Mucosa of rectum (tissue), 2 donors: ENCODE data around the gene CORO2A.
A peak's percentile ranks its signal among the peaks of the same experiment; 100 is the strongest.

Source experiments
- H3K27ac ChIP-seq, 2 donors: one replicate each; pipeline ENCODE4 v1.7.0; 2013; ENCODE audit warnings: inconsistent platforms in 2 of 2, low read depth in 2 of 2, low read length in 2 of 2
- H3K27me3 ChIP-seq, 2 donors: one replicate each; pipeline ENCODE4 v1.7.0; 2013; ENCODE audit warnings: low read length in 2 of 2; ENCODE audit not compliant: control insufficient read depth in 2 of 2, insufficient read depth in 2 of 2
- H3K36me3 ChIP-seq, 2 donors: one replicate each; pipeline ENCODE4 v1.7.0; 2013; ENCODE audit warnings: low read length in 2 of 2; ENCODE audit not compliant: control insufficient read depth in 2 of 2, insufficient read depth in 2 of 2
- H3K4me1 ChIP-seq, 2 donors: one replicate each; pipeline ENCODE4 v1.7.0; 2013; ENCODE audit warnings: low read length in 2 of 2, mild to moderate bottlenecking in 1 of 2; ENCODE audit not compliant: control insufficient read depth in 2 of 2, insufficient read depth in 2 of 2
- H3K4me3 ChIP-seq, 2 donors: one replicate each; pipeline ENCODE4 v1.7.0; 2013; ENCODE audit warnings: low read length in 2 of 2
- H3K9ac ChIP-seq, 2 donors: one replicate each; pipeline ENCODE4 v1.7.0; 2013; ENCODE audit warnings: low read length in 2 of 2, low read depth in 1 of 2, mild to moderate bottlenecking in 1 of 2
- H3K9me3 ChIP-seq, 2 donors: one replicate each; pipeline ENCODE4 v1.7.0; 2013; ENCODE audit warnings: low read length in 2 of 2; ENCODE audit not compliant: control insufficient read depth in 2 of 2
- donor health status: healthy.
- donor health status: Normal muscosa, but diverticular disease.

Gene CORO2A

GRCh38 chr9:98159301-98159700 is 33.1 kb downstream of the CORO2A start:
- no peak overlapping the region for H3K9ac ChIP-seq
- no peak overlapping the region for H3K27ac ChIP-seq
- H3K4me1 ChIP-seq = peaks cover 3 to 17% of the 10 kb centered on the region in 2 donors

GRCh38 chr9:98158071-98158831 is 34.2 kb downstream of the CORO2A start:
- Histone ChIP-seq H3K9me3 (no peaks in the 10 kb centered on the region), H3K9ac (no peak overlapping the region), H3K27ac (no peak overlapping the region), H3K4me1 (peaks cover 3 to 9% of the 10 kb centered on the region in 2 donors), H3K27me3 (no peaks in the 10 kb centered on the region), H3K36me3 (peaks cover 4 to 7% of the 10 kb centered on the region in 2 donors), H3K4me3 (no peak overlapping the region)

More at GRCh38 chr9:98159301-98159700, 33.1 kb downstream of the CORO2A start:
- H3K9me3 ChIP-seq = no peaks in the 10 kb centered on the region
- H3K4me3 ChIP-seq = no peak overlapping the region
- H3K27me3 ChIP-seq = no peaks in the 10 kb centered on the region
- peaks cover 4 to 7% of the 10 kb centered on the region in 2 donors for H3K36me3 ChIP-seq

- Histone ChIP-seq H3K9me3 (no peaks in the 10 kb centered on the region), H3K27ac (no peak overlapping the region), H3K27me3 (no peaks in the 10 kb centered on the region), H3K4me3 (no peak overlapping the region), H3K4me1 (peaks cover 3 to 5% of the 10 kb centered on the region in 2 donors), H3K9ac (no peak overlapping the region), H3K36me3 (peaks cover 4 to 7% of the 10 kb centered on the region in 2 donors)
These were observed 35.1 kb downstream of the CORO2A start for GRCh38 chr9:98157372-98157771.

- H3K27me3 ChIP-seq = no peaks in the 10 kb centered on the region
- no peak overlapping the region for H3K4me3 ChIP-seq
- H3K36me3 ChIP-seq = peaks cover 6 to 7% of the 10 kb centered on the region in 2 donors
- H3K9ac ChIP-seq = no peak overlapping the region
- no peak overlapping the region for H3K27ac ChIP-seq
- H3K4me1 ChIP-seq = peaks cover 3 to 5% of the 10 kb centered on the region in 2 donors
- H3K9me3 ChIP-seq = no peaks in the 10 kb centered on the region
These were observed 37.8 kb downstream of the CORO2A start for GRCh38 chr9:98154678-98155077.

GRCh38 chr9:98152526-98152925 is 39.9 kb downstream of the CORO2A start:
- Histone ChIP-seq H3K9ac (no peak overlapping the region), H3K4me1 (no peaks in the 10 kb centered on the region), H3K4me3 (no peak overlapping the region), H3K27ac (no peak overlapping the region), H3K27me3 (no peaks in the 10 kb centered on the region), H3K36me3 (peaks cover 6% of the 10 kb centered on the region in 2 donors), H3K9me3 (no peaks in the 10 kb centered on the region)

- H3K4me1 ChIP-seq = peaks cover 11 to 12% of the 10 kb centered on the region in 2 donors
- H3K27me3 ChIP-seq = no peaks in the 10 kb centered on the region
- H3K27ac ChIP-seq = no peak overlapping the region
- H3K9me3 ChIP-seq = no peaks in the 10 kb centered on the region
- H3K4me3 ChIP-seq = no peak overlapping the region
- H3K9ac ChIP-seq = no peak overlapping the region
- peaks cover 2 to 3% of the 10 kb centered on the region in 2 donors for H3K36me3 ChIP-seq
These were observed 41.7 kb downstream of the CORO2A start for GRCh38 chr9:98150721-98151120.

GRCh38 chr9:98150164-98150563 is 42.3 kb downstream of the CORO2A start:
- Histone ChIP-seq H3K27ac (no peak overlapping the region), H3K36me3 (peaks cover 2 to 3% of the 10 kb centered on the region in 2 donors), H3K9me3 (no peaks in the 10 kb centered on the region), H3K4me3 (no peak overlapping the region), H3K9ac (no peak overlapping the region), H3K4me1 (peaks cover 16 to 18% of the 10 kb centered on the region in 2 donors), H3K27me3 (no peaks in the 10 kb centered on the region)

GRCh38 chr9:98149422-98149821 is 43.0 kb downstream of the CORO2A start:
- Histone ChIP-seq H3K27ac (no peak overlapping the region), H3K9me3 (no peaks in the 10 kb centered on the region), H3K36me3 (peaks cover 0 to 2% of the 10 kb centered on the region in 2 donors), H3K9ac (no peak overlapping the region), H3K4me1 (peaks cover 24 to 25% of the 10 kb centered on the region in 2 donors), H3K27me3 (no peaks in the 10 kb centered on the region), H3K4me3 (no peak overlapping the region)

- Histone ChIP-seq H3K27me3 (no peaks in the 10 kb centered on the region), H3K36me3 (peaks cover 0 to 2% of the 10 kb centered on the region in 2 donors), H3K9me3 (no peaks in the 10 kb centered on the region), H3K9ac (no peak overlapping the region), H3K4me1 (peaks cover 33 to 35% of the 10 kb centered on the region in 2 donors), H3K27ac (no peak overlapping the region), H3K4me3 (no peak overlapping the region)
These were observed 44.0 kb downstream of the CORO2A start for GRCh38 chr9:98148486-98148885.

- Histone ChIP-seq H3K27me3 (no peaks in the 10 kb centered on the region), H3K27ac (peak overlapping the region; percentile 95 to 98), H3K9ac (no peak overlapping the region)
These were observed 44.9 kb downstream of the CORO2A start for GRCh38 chr9:98147582-98147981.

More at GRCh38 chr9:98147582-98147981, 44.9 kb downstream of the CORO2A start:
- Histone ChIP-seq H3K36me3 (peaks cover 0 to 2% of the 10 kb centered on the region in 2 donors), H3K4me3 (no peak overlapping the region), H3K4me1 (peaks cover 41 to 43% of the 10 kb centered on the region in 2 donors), H3K9me3 (no peaks in the 10 kb centered on the region)
